Umbilical cord (tissue), 2 donors: Measurements from ENCODE around the gene CFAP119. TPM values are rescaled to one million over a fixed set of nuclear protein-coding genes. Genes with fewer than 3 reads are reported as not detected.

Experiments used
- DNase-seq: peaks from one replicate; pipeline ENCODE4 v3.0.0-alpha.2; 2015; ENCODE audit warnings: low spot score
- total RNA-seq: library from RNA; depleted of rRNA; stranded (reverse); fragments of >200 nt; gene quantifications from one replicate; pipeline ENCODE4 v1.2.3, GENCODE V29; 2014; ENCODE audit warnings: low replicate concordance; ENCODE audit not compliant: insufficient read depth

CFAP119 gene
- total RNA-seq, 1 donor from 2014 or later, result not detected

DNA sequence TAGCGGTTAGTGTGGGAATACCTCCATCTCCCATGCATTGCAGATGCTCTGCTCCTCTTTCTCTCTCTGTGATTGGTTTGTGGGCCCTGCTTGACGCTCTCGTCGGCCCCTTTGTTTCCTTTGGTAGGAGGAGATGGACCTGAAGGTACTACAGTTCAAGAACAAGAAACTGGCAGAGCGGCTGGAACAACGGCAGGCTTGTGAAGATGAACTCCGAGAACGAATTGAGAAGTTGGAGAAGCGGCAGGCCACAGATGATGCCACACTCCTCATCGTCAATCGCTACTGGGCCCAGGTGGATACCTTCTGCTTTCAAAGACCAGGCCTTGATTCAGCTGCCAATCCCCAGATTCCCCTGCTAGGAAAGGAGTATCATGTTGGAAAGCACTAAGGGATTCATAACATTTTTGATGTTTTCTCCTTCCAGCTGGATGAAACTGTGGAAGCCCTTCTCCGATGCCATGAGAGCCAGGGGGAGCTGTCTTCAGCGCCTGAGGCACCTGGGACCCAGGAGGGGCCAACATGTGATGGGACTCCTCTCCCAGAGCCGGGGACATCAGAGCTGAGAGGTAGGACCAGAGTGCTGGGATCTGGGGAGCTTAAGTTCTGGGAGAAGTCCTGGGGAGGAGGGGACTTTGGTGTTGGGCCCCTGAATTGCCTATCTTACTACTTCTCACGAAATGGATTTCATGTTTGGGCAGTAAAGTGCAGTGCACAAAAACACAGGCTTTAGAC lies 1.3 kb upstream of the CFAP119 start:
- no peak for DNase-seq

- no peak for DNase-seq
These were observed 385 bp downstream of the CFAP119 start for GRCh38 chr16:30761427-30761927.

GRCh38 chr16:30760577-30761426 lies 1.1 kb downstream of the CFAP119 start:
- DNase-seq, result no peak

DNA sequence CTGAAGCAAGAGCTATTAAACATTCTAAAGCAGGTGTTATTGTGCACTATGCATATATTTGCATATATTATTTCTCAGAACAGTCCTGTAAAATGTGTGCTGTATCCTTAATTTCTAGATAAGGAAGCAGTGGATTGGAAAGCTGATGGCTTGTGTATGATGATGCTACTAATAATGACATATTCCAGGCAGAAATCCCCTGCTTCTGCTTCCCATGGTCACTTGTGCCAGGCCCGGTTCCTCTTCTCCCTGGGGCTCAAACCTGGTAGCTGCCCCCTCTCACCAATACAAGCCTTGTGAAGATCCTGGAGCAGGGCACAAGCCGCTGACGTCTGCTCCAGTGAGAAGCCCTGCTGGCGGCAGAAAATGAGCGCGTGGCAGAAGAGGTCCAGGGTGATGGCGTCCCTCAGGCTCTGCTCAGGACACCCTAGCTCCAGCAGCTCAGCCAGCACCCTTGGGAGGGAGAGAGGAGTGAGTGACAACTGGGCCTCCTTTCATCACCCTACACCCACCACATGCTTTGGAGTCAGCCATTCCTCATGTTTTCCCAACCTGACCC lies 1.8 kb downstream of the CFAP119 start:
- DNase-seq, result no peak

DNA sequence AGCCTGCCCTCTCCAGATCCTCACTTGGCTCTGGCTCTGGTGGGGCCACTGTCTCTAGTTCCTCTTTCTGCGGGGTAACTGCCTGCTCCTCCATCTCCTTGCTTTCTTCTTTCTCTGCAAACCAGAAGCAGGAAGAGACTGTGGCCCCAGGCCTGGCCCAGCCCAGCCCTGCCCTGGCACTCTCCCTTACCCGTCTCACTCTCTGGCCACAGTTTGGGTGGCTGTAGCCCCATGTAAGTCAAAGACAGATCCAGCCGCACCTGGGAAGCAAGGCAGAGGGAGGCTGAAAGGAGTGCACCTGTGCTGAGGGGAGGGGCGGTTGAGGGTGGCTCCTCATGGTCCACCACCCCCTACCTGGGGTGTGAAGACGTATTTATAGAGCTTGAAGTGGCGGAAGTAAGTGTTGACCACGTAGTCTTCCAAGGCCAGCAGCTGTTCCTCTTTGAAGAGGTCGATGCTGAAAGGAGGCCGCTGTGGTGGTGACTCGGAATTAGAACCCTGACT lies 2.8 kb downstream of the CFAP119 start:
- no peak for DNase-seq

DNA sequence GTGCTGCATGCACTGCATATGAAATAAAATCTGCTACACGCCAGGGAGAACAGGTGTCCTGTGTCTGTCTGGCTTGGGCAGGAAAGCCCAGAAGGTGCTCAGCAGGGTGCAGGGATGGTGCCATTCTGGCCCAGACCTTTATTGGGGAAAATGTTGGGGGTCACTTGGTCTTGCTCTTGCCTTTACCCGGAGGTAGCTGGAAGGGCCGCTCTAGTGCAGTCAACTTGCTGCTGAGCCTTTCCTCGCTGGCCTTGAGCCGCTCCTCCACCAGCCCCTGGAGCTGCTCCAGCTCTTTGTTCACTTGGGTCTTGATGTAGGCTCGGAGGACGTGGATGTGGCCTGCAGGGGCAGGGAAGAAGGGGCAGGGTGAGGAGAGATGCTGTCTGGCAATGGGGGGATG lies 4.5 kb downstream of the CFAP119 start:
- DNase-seq, result no peak

GRCh38 chr16:30756781-30757100 lies 5.1 kb downstream of the CFAP119 start:
- no peak for DNase-seq

DNA sequence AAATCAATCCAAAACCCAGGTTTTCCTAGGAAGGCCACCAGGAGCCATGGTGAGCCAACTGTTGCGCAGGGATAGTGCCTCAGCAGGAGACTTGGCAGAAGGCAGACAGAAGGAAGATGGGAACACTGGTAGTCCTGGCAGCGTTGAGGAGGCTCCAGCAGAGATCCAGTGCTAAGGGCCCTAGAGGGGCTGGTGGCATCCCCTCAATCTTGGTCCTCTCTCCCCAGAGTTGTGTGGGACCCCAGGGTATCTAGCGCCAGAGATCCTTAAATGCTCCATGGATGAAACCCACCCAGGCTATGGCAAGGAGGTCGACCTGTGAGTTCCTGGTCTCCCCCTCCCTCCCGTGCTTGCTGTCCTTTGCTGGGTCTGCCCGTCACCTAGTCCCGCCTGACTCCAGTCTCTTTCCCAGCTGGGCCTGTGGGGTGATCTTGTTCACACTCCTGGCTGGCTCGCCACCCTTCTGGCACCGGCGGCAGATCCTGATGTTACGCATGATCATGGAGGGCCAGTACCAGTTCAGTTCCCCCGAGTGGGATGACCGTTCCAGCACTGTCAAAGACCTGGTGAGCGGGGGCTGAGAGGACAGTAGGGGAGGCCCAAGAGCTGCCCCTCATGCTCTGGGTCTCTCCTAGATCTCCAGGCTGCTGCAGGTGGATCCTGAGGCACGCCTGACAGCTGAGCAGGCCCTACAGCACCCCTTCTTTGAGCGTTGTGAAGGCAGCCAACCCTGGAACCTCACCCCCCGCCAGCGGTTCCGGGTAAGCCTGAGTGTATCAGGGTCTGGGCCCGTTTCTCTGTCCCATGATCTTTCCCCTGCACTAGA lies 5.7 kb downstream of the CFAP119 start:
- DNase-seq, result no peak

GRCh38 chr16:30753596-30753995 lies 8.3 kb downstream of the CFAP119 start:
- DNase-seq, result no peak

GRCh38 chr16:30750876-30751465 lies 10.9 kb downstream of the CFAP119 start:
- no peak for DNase-seq

- peak; percentile 81 for DNase-seq
These were observed 11.7 kb downstream of the CFAP119 start for GRCh38 chr16:30750201-30750600.

DNA sequence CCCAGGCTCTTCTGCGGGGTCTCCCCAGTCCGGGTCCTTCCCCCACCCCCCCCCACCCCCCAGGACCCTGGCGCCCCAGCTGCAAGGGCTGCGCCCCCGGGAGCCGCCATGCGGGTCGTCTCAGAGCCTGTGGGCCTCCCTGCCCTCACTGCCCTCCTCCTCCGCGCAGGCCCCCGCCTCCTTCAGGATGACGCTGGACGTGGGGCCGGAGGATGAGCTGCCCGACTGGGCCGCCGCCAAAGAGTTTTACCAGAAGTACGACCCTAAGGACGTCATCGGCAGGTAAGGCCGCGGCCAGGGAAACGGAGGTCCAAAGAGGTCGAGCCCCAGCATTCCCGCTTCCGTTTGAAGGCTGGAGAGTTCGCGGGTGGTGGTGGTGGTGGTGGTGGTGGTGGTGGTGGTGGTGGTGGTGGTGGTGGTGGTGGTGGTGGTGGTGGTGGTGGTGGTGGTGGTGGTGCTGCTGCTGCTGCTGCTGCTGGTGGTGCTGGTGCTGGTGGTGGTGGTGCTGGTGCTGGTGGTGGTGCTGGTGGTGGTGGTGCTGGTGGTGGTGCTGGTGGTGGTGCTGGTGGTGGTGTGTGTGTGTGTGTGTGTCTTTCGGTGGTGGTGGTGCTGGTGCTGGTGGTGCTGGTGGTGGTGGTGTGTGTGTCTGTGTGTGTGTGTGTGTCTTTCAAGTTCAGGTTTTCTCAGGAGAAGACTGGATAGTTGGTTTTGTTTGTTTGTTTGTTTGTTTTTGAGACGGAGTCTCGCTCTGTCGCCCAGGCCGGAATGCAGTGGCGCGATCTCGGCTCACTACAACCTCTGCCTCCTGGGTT lies 13.0 kb downstream of the CFAP119 start:
- DNase-seq, result peak; percentile 30

DNA sequence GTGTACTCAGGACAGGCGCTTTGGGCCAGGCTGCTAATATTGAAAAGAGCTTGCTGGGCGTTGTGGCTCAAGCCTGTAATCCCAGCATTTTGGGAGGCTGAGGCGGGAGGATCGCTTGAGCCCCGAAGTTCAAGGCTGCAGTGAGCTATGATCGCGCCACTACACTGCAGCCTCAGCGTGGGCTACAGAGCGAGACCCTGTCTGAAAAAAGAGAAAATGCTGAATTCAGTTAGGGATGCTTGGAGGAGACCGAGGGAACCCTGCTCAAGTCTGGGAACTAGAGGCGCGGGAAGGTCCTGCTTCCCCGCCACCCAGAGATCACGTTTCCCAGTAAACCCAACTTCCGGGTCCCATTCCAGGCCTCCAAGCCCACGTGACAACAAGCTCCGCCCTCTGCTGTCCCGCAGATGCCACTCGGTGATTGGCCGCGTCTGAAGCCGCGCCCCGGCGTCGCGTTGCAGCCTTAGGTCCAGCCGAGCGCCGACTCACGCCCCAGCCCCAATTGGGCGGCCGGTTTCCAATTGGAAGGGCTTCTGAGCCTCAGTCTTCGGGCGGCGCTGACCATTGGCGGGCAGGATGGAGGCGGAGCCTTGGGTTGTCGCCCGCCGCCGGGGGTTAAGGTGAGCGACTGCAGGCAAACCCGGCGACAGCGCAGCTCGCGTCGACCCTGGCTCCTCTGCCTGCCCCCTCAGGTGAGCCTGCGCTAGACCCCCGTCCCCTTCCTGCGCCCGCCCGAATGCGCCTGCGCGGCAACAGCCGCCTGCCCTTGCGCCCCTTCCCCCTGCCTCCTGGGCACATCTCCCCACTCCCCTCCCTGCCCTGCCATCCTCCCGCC lies 13.8 kb downstream of the CFAP119 start, which contains the start of gene PHKG2:
TSS of gene PHKG2 (plus strand) at position 627 of the 835 bp plus-strand sequence. CDS start 396 bp downstream, outside the sequence.
- DNase-seq, result peak; percentile 100

- peak; percentile 75 for DNase-seq
These were observed 14.5 kb downstream of the CFAP119 start for GRCh38 chr16:30747331-30747730.

GRCh38 chr16:30746638-30747175 lies 15.2 kb downstream of the CFAP119 start:
- no peak for DNase-seq

GRCh38 chr16:30745082-30745481 lies 16.8 kb downstream of the CFAP119 start:
- no peak for DNase-seq

DNA sequence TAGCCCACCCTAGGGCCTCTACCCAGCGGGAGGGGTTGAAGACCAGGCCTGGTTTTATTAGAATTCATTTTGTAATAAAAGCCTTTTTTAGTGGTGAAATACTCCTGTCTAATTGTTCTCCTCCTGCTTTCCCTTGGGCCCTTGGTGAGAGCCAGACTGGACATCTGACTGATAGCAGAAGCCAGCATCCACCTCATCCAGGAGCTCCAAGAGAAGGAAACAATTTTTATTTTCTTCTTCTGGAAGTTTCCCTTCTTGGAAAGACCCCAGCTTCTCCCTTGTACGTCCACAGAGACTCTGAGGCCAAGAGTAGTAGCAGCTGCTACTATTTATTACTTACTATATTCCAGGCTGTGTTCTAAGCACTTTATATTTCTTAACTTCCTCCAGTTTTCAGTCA lies 17.7 kb downstream of the CFAP119 start:
- DNase-seq, result no peak

DNA sequence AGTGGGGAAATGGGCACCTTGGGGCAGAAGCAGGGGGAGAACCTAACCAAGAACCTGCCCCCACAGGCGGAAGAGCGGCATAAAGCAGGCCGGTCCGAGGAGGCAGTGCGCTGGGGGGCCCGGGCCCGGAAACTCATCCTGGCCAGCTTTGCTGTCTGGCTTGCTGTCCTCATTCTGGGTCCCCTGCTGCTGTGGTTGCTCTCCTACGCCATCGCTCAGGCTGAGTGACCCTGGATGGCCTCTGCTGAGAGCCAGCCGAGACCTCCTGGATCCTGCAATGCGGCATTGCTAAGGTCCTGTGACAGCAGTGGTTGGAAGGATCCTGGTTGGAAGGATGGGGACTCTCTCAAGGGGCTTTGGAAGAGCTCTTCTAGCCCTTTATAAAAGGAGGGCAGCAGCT lies 18.1 kb downstream of the CFAP119 start:
- no peak for DNase-seq

DNA sequence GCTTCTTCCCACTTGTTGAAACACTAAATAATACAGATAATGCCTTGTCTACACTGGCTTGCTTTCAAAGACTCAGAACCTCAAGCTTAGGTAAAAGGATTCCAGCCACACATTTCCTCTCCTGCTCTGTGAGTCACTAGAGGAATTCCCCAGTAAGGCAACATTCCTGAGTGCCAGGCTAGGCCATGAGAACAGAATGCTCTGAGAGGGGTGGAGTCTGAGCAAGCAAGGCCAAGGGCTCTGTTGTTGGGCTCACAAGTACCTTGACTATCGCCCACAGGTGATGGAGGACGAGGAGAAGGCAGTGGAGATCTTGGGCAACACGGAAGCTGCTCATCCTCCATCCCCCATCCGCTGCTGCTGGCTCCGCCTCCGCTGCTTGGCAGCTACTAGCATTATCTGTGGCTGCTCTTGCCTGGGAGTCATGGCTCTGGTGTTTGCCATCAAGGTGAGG lies 20.4 kb downstream of the CFAP119 start:
- DNase-seq, result peak; percentile 70
